Globus pallidus (tissue), 1 donor: ENCODE results near the gene CAVIN1.
A peak's percentile ranks its signal among the peaks of the same experiment; 100 is the strongest.
"Not testable (repeated sequence)": the region's sequence is repeated elsewhere in the genome, so short reads cannot be mapped to it uniquely, and the experiment has no call there.

Source experiments
- DNase-seq: peaks from one replicate; pipeline ENCODE4 v3.0.0-alpha.2; 2015; ENCODE audit warnings: low spot score

The CAVIN1 gene

DNA sequence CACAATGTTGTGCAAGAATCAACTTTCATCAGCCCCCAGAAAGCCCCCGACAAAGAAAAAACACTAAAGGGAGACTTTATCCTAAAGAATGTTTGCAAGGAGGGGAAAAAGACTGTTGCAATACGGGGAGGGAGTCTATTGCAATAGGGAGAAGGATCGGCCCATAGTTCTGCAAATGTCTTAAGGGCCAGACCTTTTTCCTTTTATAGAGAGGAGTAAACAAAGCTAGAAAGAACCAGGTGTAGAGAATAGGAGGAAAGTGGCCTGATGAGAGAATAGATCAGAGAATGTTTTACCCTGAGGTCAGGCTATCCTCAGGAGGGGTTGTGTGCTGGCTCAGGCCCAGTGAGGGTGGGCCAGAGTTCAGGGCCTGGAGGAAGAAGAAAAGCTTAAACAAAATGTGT lies 8.7 kb upstream of the CAVIN1 start:
- DNase-seq, result no peak

- DNase-seq, result no peak
Measured at GRCh38 chr17:42429726-42430447, 6.8 kb upstream of the CAVIN1 start.

GRCh38 chr17:42428141-42428944 lies 5.3 kb upstream of the CAVIN1 start:
- peak; percentile 82 for DNase-seq

GRCh38 chr17:42424991-42425610 lies 2.0 kb upstream of the CAVIN1 start:
- DNase-seq, result no peak

- no peak for DNase-seq
Measured at GRCh38 chr17:42423766-42424165, 710 bp upstream of the CAVIN1 start.

- DNase-seq, result no peak
Measured at GRCh38 chr17:42422412-42422957, 571 bp downstream of the CAVIN1 start.

DNA sequence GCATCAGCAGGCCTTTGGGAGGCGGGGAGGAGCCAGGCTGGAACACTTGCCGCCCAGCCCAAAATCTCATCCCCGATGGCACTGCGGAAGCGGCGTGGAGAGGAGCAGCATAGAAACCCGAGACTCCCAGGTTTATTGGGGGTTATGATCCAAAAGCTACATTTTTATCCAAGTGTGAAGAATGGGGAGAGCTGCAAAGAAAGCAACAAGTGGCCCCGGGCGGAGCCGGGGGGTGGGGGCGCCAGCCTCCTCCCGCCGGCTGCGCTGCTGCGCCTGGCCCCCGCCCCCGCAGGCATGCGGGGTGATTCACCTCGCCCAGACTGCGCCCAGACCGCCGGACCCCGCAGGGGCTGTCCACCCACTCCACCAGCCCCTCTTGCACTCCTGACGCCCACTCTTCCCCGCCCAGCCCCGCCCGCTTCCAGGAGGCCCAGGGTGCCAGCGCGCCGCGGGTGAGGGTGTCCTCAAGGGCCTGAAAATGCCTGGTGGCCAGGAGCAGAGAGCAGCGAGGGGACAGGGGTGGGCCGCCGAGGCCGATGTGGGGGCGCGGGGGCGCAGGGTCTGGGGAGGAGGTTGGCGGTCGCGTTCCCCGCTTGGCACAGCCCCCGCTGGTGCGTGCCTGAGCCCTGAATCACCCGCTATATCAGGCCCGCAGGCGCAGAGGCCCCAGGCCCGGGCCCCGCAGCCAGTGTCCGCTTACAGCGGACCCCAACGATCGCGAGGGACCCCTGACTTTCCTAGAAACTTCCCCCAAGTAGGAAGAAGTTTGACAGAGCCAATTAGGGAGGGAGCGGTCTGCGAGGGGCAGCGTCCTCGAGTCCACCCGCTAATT lies 1.3 kb downstream of the CAVIN1 start:
- DNase-seq, result no peak

- DNase-seq, result no peak
Measured at GRCh38 chr17:42421136-42421506, 1.9 kb downstream of the CAVIN1 start.

DNA sequence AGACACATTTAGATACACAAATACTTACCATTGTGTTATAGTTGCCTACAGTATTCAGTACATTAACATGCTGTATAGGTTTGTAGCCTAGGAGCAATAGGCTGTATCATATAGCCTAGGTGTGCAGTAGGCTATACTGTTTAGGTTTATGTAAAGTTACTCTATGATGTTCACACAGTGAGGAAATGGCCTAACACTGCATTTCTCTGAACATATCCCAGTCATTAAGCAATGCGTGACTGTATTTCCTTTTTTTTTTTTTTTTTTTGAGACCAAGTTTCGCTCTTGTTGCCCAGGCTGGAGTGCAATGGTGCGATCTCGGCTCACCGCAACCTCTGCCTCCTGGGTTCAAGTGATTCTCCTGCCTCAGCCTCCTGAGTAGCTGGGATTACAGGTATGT lies 5.1 kb downstream of the CAVIN1 start:
- not testable (repeated sequence) for DNase-seq

DNA sequence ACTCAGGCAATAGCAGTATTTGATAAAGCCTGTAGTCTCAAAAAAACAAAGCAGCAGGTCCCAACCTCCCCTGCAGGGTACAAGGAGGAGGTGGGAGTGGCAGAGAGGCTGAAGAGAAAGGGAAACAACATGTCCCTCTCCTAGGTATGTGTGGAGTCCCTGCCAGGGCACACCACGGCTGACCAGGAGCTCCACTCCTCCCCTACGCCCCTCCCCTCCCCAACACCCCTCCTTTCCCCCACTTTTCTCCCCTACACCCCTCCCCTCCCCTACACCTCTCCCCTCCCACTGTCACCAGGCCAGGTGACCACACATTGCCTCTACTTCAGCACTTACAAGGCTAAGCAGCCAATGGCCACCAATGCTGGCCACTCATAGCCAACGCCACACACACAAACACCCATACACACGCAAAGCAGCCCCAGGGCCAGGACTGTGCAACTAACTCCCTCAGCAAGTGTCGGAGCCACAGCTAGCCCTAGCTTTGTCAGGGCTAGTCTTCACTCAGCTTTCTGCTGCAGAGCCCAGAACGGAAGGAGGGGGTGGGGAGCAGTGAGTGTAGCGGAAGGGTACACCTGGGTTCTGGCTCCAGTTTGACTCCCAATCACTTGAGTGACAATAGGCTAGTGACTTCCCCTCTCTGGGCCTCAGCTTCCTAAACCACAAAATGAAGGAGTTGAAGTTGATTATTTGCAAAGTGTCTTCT lies 8.2 kb downstream of the CAVIN1 start:
- DNase-seq, result no peak

- DNase-seq, result no peak
Measured at GRCh38 chr17:42413464-42414040, 9.5 kb downstream of the CAVIN1 start.

DNA sequence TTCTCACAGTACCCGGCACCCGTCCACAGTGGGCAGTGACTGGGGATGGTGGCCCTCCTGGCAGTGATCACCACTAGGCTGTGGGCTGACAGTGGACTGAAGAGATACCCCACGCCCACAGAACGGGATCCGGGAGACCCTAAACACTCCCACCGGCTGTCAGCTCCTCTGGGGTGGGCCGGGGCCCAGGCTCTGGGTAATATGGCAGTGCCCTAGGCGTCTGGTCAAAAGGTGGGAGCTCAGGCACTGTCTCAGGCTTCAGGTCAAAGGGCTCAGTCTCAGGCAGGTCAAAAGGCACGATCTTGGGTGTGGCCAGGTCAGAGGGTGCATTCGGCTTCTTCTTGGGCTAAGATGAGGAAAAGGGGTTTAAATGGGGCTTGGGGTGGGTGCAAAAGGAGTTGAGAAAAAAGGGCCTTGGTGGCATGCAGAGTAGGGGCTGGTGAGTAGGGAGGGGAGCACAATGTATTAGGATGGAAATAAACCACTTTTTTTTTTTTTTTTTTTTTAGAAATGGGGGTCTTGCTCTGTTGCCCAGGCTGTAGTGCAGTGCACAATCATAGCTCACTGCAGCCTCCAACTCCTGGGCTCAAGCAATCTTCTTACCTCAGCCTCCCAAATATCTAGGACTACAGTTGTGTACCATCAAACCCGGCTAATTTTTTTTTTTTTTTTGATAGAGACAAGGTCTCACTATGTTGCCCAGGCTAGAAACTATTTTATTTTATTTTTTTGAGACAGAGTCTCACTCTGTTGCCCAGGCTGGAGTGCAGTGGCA lies 11.0 kb downstream of the CAVIN1 start:
- no peak for DNase-seq

- no peak for DNase-seq
Measured at GRCh38 chr17:42411361-42411760, 11.7 kb downstream of the CAVIN1 start.

- DNase-seq, result no peak
Measured at GRCh38 chr17:42410319-42410685, 12.8 kb downstream of the CAVIN1 start.

GRCh38 chr17:42409523-42410318 lies 13.3 kb downstream of the CAVIN1 start:
- DNase-seq, result no peak

GRCh38 chr17:42408061-42408460 lies 15.0 kb downstream of the CAVIN1 start:
- peak; percentile 97 for DNase-seq

GRCh38 chr17:42407289-42407836 lies 15.7 kb downstream of the CAVIN1 start:
- DNase-seq, result peak; percentile 84

DNA sequence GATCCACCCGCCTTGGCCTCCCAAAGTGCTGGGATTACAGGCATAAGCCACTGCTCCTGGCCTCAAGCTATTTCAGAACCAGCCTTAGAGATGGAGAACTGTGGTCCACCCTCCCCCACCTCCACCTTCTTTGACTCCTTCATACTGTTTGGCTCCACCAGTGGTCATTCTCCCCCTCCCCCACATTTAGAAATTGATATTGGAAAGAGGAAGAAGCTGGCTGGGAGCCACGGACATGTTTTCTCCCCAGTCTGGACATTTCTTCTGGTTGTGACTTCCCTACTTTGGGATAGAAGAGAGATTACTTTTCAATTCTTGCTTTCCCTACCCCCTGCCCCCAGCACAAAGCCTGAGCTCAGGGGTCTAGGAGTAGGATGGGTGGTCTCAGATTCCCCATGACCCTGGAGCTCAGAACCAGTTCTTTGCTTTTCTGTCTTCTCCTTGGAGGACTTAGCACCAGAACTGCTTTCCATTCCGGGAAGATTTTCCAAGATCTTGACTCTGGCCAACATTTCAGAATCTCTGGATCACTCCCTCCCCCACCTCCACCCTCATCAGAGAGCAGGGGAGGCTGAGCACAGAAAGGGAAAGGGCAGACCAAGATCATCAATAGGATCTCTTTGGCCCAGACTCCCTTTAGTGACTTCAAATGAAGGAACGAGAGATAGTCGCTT lies 16.3 kb downstream of the CAVIN1 start:
- no peak for DNase-seq
